ENCODE data around the gene COL15A1.

The COL15A1 gene

DNA sequence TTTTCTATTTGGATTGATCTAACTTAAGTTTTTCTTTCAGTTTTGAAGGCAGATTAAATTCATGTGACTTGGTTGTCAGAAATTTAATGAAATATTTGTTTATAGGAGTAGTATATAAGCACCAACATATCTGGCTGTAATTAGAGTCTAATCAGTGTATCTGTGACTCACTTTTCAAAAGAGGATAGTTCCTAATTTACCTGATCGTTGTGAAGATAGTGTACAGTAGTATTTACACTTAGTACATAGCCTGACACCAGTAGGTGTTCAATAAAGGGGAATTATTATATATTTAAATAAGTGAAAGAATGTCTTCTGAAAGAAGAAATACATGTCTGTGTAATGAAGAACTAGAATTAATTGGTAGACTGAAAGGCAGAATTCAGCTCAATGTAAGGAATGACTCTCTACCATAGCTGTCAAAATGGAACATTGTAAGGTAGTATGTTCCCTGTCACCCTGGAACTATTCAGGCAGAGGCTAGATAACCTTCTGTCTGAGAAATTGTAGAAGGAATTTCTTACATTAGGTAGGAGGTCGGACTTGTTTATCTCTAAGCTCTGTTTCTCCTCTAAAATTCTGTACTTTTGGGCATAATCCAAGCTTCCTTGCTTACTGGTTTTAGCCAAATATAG, 169.8 kb downstream of the COL15A1 start:
- no peak overlapping the region for H3K4me3 ChIP-seq (ENCODE audit: low read depth, low read length)
- H2AK5ac ChIP-seq (ENCODE audit: low read length), result no peak overlapping the region
- H3K79me2 ChIP-seq (ENCODE audit: control insufficient read depth, insufficient read depth, low read length, poor library complexity), result no peaks in the 10 kb centered on the region
- no peak overlapping the region for H3K27ac ChIP-seq (ENCODE audit: low read depth, low read length)
- H2BK120ac ChIP-seq (ENCODE audit: insufficient read depth, low read length, poor library complexity), result no peak overlapping the region
- H3K4ac ChIP-seq (ENCODE audit: low read depth, low read length), result no peak overlapping the region
- no peaks in the 10 kb centered on the region for H3K79me1 ChIP-seq (ENCODE audit: low read length)
- no peak overlapping the region for H3K9ac ChIP-seq (ENCODE audit: low read length)
- no peak overlapping the region for H4K8ac ChIP-seq (ENCODE audit: low read depth, low read length)
- WGBS (ENCODE audit: extremely low coverage, insufficient coverage, insufficient read length), result no CpG with 5 or more reads among the region's 2 CpGs
- H3K18ac ChIP-seq (ENCODE audit: low read length), result no peak overlapping the region
- no peak overlapping the region for H3K4me2 ChIP-seq (ENCODE audit: low read length)
- no peak overlapping the region for H2AFZ ChIP-seq (ENCODE audit: insufficient read depth, low read length, poor library complexity)
- no peak overlapping the region for H2BK5ac ChIP-seq (ENCODE audit: low read depth, low read length, poor library complexity)
- no peaks in the 10 kb centered on the region for H3K9me3 ChIP-seq (ENCODE audit: insufficient read depth, low read depth, low read length)
- no peak overlapping the region for H2BK12ac ChIP-seq (ENCODE audit: low read length)
- no peaks in the 10 kb centered on the region for H3K36me3 ChIP-seq (ENCODE audit: control insufficient read depth in 1 of 2, insufficient read depth in 2 of 2, low read length in 2 of 2)
- DNase-seq, result peak in 1 of 2 donors; percentile 64
- no peak overlapping the region for H4K91ac ChIP-seq (ENCODE audit: low read depth, low read length)
- peaks cover 4 to 5% of the 10 kb centered on the region in 2 experiments for H3K4me1 ChIP-seq (ENCODE audit: control insufficient read depth in 1 of 2, insufficient read depth in 2 of 2, low read length in 2 of 2)
- no peak overlapping the region for H4K12ac ChIP-seq (ENCODE audit: low read depth, low read length)
- no peak overlapping the region for H3K23ac ChIP-seq (ENCODE audit: low read length)
- no peaks in the 10 kb centered on the region for H3K27me3 ChIP-seq (ENCODE audit: insufficient read depth, low read length)
- no peak overlapping the region for H3K14ac ChIP-seq (ENCODE audit: low read length)

DNA sequence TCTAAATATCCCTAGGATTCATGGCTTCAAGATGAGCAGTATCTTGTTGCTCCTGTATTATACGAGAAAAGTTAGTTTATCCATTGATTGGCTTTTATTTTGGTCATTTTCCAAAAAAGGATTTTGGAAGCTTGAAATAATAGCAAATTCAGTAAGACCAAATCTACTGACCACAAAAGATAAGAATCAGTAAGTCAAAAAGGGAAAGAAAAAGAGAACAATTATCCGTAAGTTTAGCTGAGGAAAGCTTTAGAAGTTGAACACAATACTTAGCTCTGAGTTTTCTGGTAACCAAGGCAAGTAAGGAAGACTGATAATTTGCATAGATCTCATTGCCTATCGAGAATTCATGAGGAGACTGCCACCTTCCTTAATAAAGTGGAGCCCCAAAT, 170.3 kb downstream of the COL15A1 start:
- no peak overlapping the region for H3K4me2 ChIP-seq (ENCODE audit: low read length)
- no peak overlapping the region for H2AK5ac ChIP-seq (ENCODE audit: low read length)
- no peak overlapping the region for H4K91ac ChIP-seq (ENCODE audit: low read depth, low read length)
- H4K12ac ChIP-seq (ENCODE audit: low read depth, low read length), result no peak overlapping the region
- H3K18ac ChIP-seq (ENCODE audit: low read length), result no peak overlapping the region
- H3K79me1 ChIP-seq (ENCODE audit: low read length), result no peaks in the 10 kb centered on the region
- no peak overlapping the region for H3K4ac ChIP-seq (ENCODE audit: low read depth, low read length)
- no peak overlapping the region for H2BK12ac ChIP-seq (ENCODE audit: low read length)
- DNase-seq, result no peak
- no peak overlapping the region for H3K14ac ChIP-seq (ENCODE audit: low read length)
- no peaks in the 10 kb centered on the region for H3K79me2 ChIP-seq (ENCODE audit: control insufficient read depth, insufficient read depth, low read length, poor library complexity)
- H3K36me3 ChIP-seq (ENCODE audit: control insufficient read depth in 1 of 2, insufficient read depth in 2 of 2, low read length in 2 of 2), result no peaks in the 10 kb centered on the region
- no peak overlapping the region for H2BK120ac ChIP-seq (ENCODE audit: insufficient read depth, low read length, poor library complexity)
- no peaks in the 10 kb centered on the region for H3K27me3 ChIP-seq (ENCODE audit: insufficient read depth, low read length)
- no peak overlapping the region for H2BK5ac ChIP-seq (ENCODE audit: low read depth, low read length, poor library complexity)
- H3K9me3 ChIP-seq (ENCODE audit: insufficient read depth, low read depth, low read length), result no peaks in the 10 kb centered on the region
- no peak overlapping the region for H4K8ac ChIP-seq (ENCODE audit: low read depth, low read length)
- H3K27ac ChIP-seq (ENCODE audit: low read depth, low read length), result no peak overlapping the region
- H3K9ac ChIP-seq (ENCODE audit: low read length), result no peak overlapping the region
- H3K4me3 ChIP-seq (ENCODE audit: low read depth, low read length), result no peak overlapping the region
- H3K23ac ChIP-seq (ENCODE audit: low read length), result no peak overlapping the region
- no peak overlapping the region for H2AFZ ChIP-seq (ENCODE audit: insufficient read depth, low read length, poor library complexity)
- no CpG with 5 or more reads among the region's 3 CpGs for WGBS (ENCODE audit: extremely low coverage, insufficient coverage, insufficient read length)
- peaks cover 4 to 5% of the 10 kb centered on the region in 2 experiments for H3K4me1 ChIP-seq (ENCODE audit: control insufficient read depth in 1 of 2, insufficient read depth in 2 of 2, low read length in 2 of 2)

DNA sequence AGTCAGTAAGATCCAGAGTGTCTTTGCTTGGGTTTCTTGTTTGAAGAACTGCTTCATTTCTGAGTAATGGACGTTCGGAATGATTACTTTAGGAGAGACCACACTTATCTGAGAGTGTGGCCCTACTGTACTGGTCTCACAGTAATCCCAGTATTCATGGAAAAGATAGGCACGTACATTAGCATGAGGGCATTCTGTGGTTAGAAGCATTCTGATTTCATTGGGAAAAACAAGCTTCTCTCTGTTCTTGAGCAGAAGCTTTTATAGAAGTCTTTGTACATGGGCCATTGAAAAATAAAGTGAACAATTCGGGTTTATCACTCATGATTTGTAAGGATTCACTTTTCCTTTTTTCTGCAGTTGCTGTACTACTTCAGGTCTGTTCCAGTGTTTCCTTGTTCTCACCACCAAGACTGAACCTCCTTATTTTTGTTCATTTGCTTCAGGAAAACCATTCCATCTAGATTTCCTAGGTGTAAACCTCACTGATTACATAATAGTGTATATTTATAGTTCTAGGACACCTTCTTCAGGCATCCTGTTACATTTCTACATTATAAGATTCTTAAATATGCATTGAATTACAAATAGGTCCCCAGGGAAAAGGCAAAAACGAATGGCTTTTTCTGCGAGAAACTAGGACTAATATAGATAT, 171.3 kb downstream of the COL15A1 start:
- no peaks in the 10 kb centered on the region for H3K79me1 ChIP-seq (ENCODE audit: low read length)
- no peaks in the 10 kb centered on the region for H3K9me3 ChIP-seq (ENCODE audit: insufficient read depth, low read depth, low read length)
- H2AFZ ChIP-seq (ENCODE audit: insufficient read depth, low read length, poor library complexity), result no peak overlapping the region
- no peak for DNase-seq
- H2BK5ac ChIP-seq (ENCODE audit: low read depth, low read length, poor library complexity), result no peak overlapping the region
- no peaks in the 10 kb centered on the region for H3K79me2 ChIP-seq (ENCODE audit: control insufficient read depth, insufficient read depth, low read length, poor library complexity)
- no peak overlapping the region for H3K4me2 ChIP-seq (ENCODE audit: low read length)
- no peaks in the 10 kb centered on the region for H3K36me3 ChIP-seq (ENCODE audit: control insufficient read depth in 1 of 2, insufficient read depth in 2 of 2, low read length in 2 of 2)
- no peak overlapping the region for H3K9ac ChIP-seq (ENCODE audit: low read length)
- no peak overlapping the region for H3K23ac ChIP-seq (ENCODE audit: low read length)
- no peak overlapping the region for H3K4me3 ChIP-seq (ENCODE audit: low read depth, low read length)
- no peak overlapping the region for H2AK5ac ChIP-seq (ENCODE audit: low read length)
- no peaks in the 10 kb centered on the region for H3K27me3 ChIP-seq (ENCODE audit: insufficient read depth, low read length)
- peaks cover 4 to 5% of the 10 kb centered on the region in 2 experiments for H3K4me1 ChIP-seq (ENCODE audit: control insufficient read depth in 1 of 2, insufficient read depth in 2 of 2, low read length in 2 of 2)
- H2BK120ac ChIP-seq (ENCODE audit: insufficient read depth, low read length, poor library complexity), result no peak overlapping the region
- H4K91ac ChIP-seq (ENCODE audit: low read depth, low read length), result no peak overlapping the region
- H4K12ac ChIP-seq (ENCODE audit: low read depth, low read length), result no peak overlapping the region
- H3K14ac ChIP-seq (ENCODE audit: low read length), result no peak overlapping the region
- no peak overlapping the region for H3K4ac ChIP-seq (ENCODE audit: low read depth, low read length)
- H2BK12ac ChIP-seq (ENCODE audit: low read length), result no peak overlapping the region
- no peak overlapping the region for H3K27ac ChIP-seq (ENCODE audit: low read depth, low read length)
- no peak overlapping the region for H3K18ac ChIP-seq (ENCODE audit: low read length)
- no peak overlapping the region for H4K8ac ChIP-seq (ENCODE audit: low read depth, low read length)
- WGBS (ENCODE audit: extremely low coverage, insufficient coverage, insufficient read length), result no CpG with 5 or more reads among the region's 6 CpGs

DNA sequence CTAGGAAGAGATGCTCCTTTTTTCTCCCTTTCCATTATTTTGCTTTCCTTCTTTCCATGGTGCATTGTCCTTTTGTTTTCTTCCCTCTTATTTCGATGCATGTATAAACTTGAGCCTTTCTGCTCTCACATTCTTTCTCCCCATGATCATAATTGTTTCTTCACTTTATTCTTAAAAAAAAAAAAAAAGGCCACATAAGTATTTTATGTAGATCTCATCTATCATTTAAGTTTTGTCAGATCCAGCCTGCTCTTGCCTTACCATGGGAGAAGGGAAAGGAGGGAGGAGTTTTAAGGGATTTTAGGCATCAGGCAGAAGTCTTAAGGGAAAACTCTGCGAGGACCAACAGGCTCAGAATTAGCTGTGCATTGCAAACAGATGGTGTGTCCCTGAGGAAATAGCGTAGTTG, 172.3 kb downstream of the COL15A1 start:
- Histone ChIP-seq H2AFZ (ENCODE audit: insufficient read depth, low read length, poor library complexity) (no peak overlapping the region), H3K79me1 (ENCODE audit: low read length) (no peaks in the 10 kb centered on the region), H3K27ac (ENCODE audit: low read depth, low read length) (no peak overlapping the region), H2BK120ac (ENCODE audit: insufficient read depth, low read length, poor library complexity) (no peak overlapping the region), H3K4me3 (ENCODE audit: low read depth, low read length) (no peak overlapping the region), H3K36me3 (ENCODE audit: control insufficient read depth in 1 of 2, insufficient read depth in 2 of 2, low read length in 2 of 2) (no peaks in the 10 kb centered on the region), H3K79me2 (ENCODE audit: control insufficient read depth, insufficient read depth, low read length, poor library complexity) (no peaks in the 10 kb centered on the region), H3K4me2 (ENCODE audit: low read length) (no peak overlapping the region), H3K14ac (ENCODE audit: low read length) (no peak overlapping the region), H3K4ac (ENCODE audit: low read depth, low read length) (no peak overlapping the region), H3K4me1 (ENCODE audit: control insufficient read depth in 1 of 2, insufficient read depth in 2 of 2, low read length in 2 of 2) (peaks cover 4 to 5% of the 10 kb centered on the region in 2 experiments), H3K27me3 (ENCODE audit: insufficient read depth, low read length) (no peaks in the 10 kb centered on the region), H2BK5ac (ENCODE audit: low read depth, low read length, poor library complexity) (no peak overlapping the region), H3K9me3 (ENCODE audit: insufficient read depth, low read depth, low read length) (no peaks in the 10 kb centered on the region), H2BK12ac (ENCODE audit: low read length) (no peak overlapping the region), H4K91ac (ENCODE audit: low read depth, low read length) (no peak overlapping the region), H4K12ac (ENCODE audit: low read depth, low read length) (no peak overlapping the region), H2AK5ac (ENCODE audit: low read length) (no peak overlapping the region), H3K18ac (ENCODE audit: low read length) (no peak overlapping the region), H3K23ac (ENCODE audit: low read length) (no peak overlapping the region), H4K8ac (ENCODE audit: low read depth, low read length) (no peak overlapping the region), H3K9ac (ENCODE audit: low read length) (no peak overlapping the region)
- DNase-seq, result no peak
- no CpG with 5 or more reads among the region's 3 CpGs for WGBS (ENCODE audit: extremely low coverage, insufficient coverage, insufficient read length)

All from trophoblast cell (in vitro differentiated cells and primary cell).